ENCODE results near the gene RRAS. TPM values are rescaled to one million over a fixed set of nuclear protein-coding genes. Genes with fewer than 3 reads are reported as not detected.

Gene RRAS
- total RNA-seq, 2 donors from 2014 or later = 60.9 to 83.5 TPM

DNA sequence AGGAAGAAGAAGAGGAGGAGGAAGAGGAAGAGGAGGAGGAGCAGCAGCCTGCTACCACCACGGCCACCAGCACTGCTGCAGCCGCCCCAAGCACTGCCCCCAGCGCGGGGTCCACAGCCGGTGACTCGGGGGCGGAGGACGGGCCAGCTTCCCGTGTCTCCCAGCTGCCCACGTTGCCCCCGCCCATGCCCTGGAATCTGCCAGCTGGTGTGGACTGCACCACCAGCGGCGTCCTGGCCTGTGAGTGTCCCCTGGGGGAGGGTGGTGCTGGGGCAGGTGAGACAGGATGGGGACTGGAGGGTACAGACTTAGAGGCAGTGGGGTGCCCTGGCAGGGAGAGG, 13.5 kb upstream of the RRAS start:
- Histone ChIP-seq H3K4me3 (no peak overlapping the region), H3K9me3 (no peaks in the 10 kb centered on the region), H3K27ac (no peak overlapping the region), H3K36me3 (peaks cover 88% of the 10 kb centered on the region), H3K27me3 (no peaks in the 10 kb centered on the region), H3K4me1 (no peaks in the 10 kb centered on the region)
- TF ChIP-seq CTCF (IDR thresholded peaks at IDR 0.05) = no peak
- DNase-seq (ENCODE audit: low spot score) = no peak

GRCh38 chr19:49652551-49653465, 12.9 kb upstream of the RRAS start:
- Histone ChIP-seq H3K36me3 (peaks cover 82% of the 10 kb centered on the region), H3K4me1 (no peaks in the 10 kb centered on the region), H3K9me3 (no peaks in the 10 kb centered on the region), H3K27me3 (no peaks in the 10 kb centered on the region), H3K4me3 (no peak overlapping the region), H3K27ac (no peak overlapping the region)
- DNase-seq (ENCODE audit: low spot score) = no peak
- TF ChIP-seq CTCF (IDR thresholded peaks at IDR 0.05) = no peak

GRCh38 chr19:49651820-49652550, 12.0 kb upstream of the RRAS start:
- Histone ChIP-seq H3K9me3 (no peaks in the 10 kb centered on the region), H3K4me3 (no peak overlapping the region), H3K27me3 (no peaks in the 10 kb centered on the region), H3K4me1 (no peaks in the 10 kb centered on the region), H3K27ac (no peak overlapping the region), H3K36me3 (peaks cover 82% of the 10 kb centered on the region)
- no peak for TF ChIP-seq CTCF (IDR thresholded peaks at IDR 0.05)
- no peak for DNase-seq (ENCODE audit: low spot score)

DNA sequence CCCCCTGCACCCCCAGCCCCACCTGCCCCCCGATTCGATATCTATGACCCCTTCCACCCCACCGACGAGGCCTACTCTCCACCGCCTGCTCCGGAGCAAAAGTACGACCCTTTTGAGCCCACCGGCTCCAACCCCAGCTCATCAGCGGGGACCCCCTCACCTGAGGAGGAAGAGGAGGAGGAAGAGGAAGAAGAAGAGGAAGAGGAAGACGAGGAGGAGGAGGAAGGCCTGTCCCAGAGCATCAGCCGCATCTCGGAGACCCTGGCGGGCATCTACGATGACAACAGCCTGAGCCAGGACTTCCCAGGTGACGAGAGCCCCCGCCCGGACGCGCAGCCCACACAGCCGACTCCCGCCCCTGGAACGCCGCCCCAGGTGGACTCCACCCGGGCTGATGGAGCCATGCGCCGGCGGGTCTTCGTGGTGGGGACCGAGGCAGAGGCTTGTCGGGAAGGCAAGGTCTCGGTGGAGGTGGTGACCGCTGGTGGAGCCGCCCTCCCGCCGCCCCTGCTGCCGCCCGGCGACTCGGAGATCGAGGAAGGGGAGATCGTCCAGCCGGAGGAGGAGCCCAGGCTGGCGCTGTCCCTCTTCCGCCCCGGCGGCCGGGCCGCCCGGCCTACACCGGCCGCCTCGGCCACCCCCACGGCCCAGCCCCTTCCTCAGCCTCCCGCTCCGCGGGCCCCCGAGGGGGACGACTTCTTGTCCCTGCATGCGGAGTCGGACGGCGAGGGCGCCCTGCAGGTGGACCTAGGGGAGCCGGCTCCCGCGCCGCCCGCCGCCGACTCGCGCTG, 11.3 kb upstream of the RRAS start:
- peaks cover 82% of the 10 kb centered on the region for H3K36me3 ChIP-seq
- no peak overlapping the region for H3K27ac ChIP-seq
- no peaks in the 10 kb centered on the region for H3K9me3 ChIP-seq
- H3K27me3 ChIP-seq = no peaks in the 10 kb centered on the region
- TF ChIP-seq CTCF (IDR thresholded peaks at IDR 0.05) = no peak
- no peak for DNase-seq (ENCODE audit: low spot score)
- no peak overlapping the region for H3K4me3 ChIP-seq
- no peaks in the 10 kb centered on the region for H3K4me1 ChIP-seq

- H3K36me3 ChIP-seq = peaks cover 44% of the 10 kb centered on the region
- no peak for DNase-seq (ENCODE audit: low spot score)
- H3K4me1 ChIP-seq = peaks cover 0 to 32% of the 10 kb centered on the region in 2 donors
- H3K9me3 ChIP-seq = no peaks in the 10 kb centered on the region
- no peak overlapping the region for H3K4me3 ChIP-seq
- H3K27ac ChIP-seq = no peak overlapping the region
- no peaks in the 10 kb centered on the region for H3K27me3 ChIP-seq
- no peak for TF ChIP-seq CTCF (IDR thresholded peaks at IDR 0.05)
Measured at GRCh38 chr19:49646586-49646985, 6.6 kb upstream of the RRAS start.
